Hepatocyte (in vitro differentiated cells): ENCODE results near the gene SLC9A3.

ENCODE experiments used
- CTCF ChIP-seq: fragments of 200-600 bp; sonication (generic); IDR thresholded peaks from 2 replicates; pipeline ENCODE4 v1.5.1; 2016; ENCODE audit warnings: antibody characterized with exemption, mild to moderate bottlenecking; ENCODE audit not compliant: poor library complexity
- EZH2 ChIP-seq: fragments of 200-600 bp; sonication (generic); IDR thresholded peaks from 2 replicates; pipeline ENCODE4 v1.6.1; 2016; ENCODE audit warnings: antibody characterized with exemption, mild to moderate bottlenecking, borderline replicate concordance
- EZH2phosphoT487 ChIP-seq: fragments of 200-600 bp; sonication (generic); IDR thresholded peaks from one replicate; pipeline ENCODE4 v1.6.1; 2018; ENCODE audit warnings: antibody characterized with exemption, mild to moderate bottlenecking, low read depth, moderate library complexity; ENCODE audit not compliant: unreplicated experiment, severe bottlenecking

GRCh38 chr5:435156-435790 is 89.0 kb downstream of the SLC9A3 start:
- TF ChIP-seq CTCF (no peak), EZH2 (no peak), EZH2phosphoT487 (no peak)
